GM23248 (cell line): ENCODE measurements around the gene KRTAP2-3.
"Not testable (repeated sequence)": the region's sequence is repeated elsewhere in the genome, so short reads cannot be mapped to it uniquely, and the experiment has no call there.

ENCODE experiments used
- EZH2 ChIP-seq: fragments of 200-600 bp; sonication (generic); IDR thresholded peaks from 2 replicates; pipeline ENCODE4 v1.6.1; 2018; ENCODE audit warnings: antibody characterized with exemption, mild to moderate bottlenecking; ENCODE audit not compliant: insufficient read depth, poor library complexity, severe bottlenecking
- EZH2phosphoT487 ChIP-seq: fragments of 200-600 bp; sonication (generic); IDR thresholded peaks from 2 replicates; pipeline ENCODE4 v1.6.1; 2018; ENCODE audit warnings: antibody characterized with exemption, moderate library complexity, mild to moderate bottlenecking, low read depth; ENCODE audit not compliant: insufficient read depth

DNA sequence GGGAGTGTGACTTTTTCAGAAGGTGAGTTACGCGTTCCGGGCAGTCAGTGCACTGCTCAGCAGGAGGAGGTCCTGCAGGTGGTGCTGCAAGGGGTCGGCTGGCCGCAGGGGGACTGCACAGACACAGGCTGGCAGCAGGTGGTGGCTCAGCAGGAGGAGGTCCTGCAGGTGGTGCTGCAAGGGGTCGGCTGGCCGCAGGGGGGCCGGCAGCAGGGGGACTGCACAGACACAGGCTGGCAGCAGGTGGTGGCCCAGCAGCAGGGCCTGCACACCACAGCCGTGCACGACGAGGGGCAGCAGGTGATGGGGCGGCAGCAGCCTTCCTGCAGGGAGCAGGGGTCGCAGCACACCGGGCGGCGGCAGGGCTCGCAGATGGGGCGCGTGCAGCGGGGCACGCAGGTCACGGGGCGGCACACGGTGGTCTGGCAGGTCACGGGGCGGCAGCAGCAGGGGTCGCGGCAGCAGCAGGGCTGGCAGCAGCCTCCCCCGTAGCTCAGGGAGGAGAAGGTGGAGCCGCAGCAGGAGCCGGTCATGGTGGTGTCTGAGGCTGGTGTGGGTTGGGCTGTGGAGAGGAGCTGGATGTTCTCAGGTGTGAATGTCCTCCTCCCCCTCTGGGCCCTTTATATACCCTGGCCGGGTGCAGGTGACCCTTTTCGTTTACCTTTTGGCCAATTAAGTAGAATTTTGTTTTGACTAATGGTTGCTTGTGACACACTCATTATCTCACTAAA is 13.0 kb downstream of the KRTAP2-3 start, which contains the start of gene KRTAP2-1:
- not testable (repeated sequence) for TF ChIP-seq EZH2phosphoT487, EZH2
